GM12874 (cell line): ENCODE measurements around the gene MYO18A.

Experiments
- TF ChIP-seq, protein P1 (sequence below): IDR thresholded peaks from 2 replicates; pipeline ENCODE4 v1.5.1; 2011; ENCODE audit warnings: low read depth, mild to moderate bottlenecking, control low read depth, low read length, moderate library complexity; ENCODE audit not compliant: insufficient read depth

The MYO18A gene

DNA sequence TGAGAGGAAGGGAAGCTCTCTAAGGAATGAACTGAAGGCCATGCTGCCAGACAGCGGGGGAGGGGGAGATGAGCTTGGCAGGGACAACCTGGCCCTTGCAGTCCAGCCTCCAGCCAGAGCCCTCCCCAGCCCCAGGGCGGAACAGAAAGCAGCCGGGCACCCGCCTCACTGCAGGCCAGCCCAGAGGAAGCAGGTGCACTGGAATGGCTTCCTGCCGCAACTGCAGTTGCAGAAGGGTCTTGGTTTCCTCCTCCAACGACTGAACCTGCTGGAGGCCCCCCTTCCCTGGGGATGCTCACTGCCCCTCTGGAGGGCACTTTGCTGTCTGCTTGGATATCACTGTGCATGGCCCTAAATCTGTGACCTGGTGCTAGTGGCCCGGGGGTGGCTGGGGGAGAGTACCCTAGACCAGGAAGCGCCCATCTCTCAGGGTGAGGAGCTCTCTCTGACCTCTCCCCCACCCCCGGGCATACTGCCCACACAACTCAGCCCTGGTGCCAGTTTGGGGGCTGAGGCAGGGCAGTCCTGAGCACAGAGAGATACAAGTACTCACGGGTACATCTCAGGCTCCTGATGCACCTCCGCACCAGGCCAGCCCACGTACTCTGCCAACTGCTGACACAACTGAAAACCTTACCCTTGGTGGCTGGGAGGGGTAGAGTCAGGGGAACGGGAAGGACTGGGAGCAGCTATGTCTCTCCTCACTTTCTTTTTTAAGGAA is 41.1 kb downstream of the MYO18A start:
- TF ChIP-seq, protein P1, sequence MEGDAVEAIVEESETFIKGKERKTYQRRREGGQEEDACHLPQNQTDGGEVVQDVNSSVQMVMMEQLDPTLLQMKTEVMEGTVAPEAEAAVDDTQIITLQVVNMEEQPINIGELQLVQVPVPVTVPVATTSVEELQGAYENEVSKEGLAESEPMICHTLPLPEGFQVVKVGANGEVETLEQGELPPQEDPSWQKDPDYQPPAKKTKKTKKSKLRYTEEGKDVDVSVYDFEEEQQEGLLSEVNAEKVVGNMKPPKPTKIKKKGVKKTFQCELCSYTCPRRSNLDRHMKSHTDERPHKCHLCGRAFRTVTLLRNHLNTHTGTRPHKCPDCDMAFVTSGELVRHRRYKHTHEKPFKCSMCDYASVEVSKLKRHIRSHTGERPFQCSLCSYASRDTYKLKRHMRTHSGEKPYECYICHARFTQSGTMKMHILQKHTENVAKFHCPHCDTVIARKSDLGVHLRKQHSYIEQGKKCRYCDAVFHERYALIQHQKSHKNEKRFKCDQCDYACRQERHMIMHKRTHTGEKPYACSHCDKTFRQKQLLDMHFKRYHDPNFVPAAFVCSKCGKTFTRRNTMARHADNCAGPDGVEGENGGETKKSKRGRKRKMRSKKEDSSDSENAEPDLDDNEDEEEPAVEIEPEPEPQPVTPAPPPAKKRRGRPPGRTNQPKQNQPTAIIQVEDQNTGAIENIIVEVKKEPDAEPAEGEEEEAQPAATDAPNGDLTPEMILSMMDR, result no peak

DNA sequence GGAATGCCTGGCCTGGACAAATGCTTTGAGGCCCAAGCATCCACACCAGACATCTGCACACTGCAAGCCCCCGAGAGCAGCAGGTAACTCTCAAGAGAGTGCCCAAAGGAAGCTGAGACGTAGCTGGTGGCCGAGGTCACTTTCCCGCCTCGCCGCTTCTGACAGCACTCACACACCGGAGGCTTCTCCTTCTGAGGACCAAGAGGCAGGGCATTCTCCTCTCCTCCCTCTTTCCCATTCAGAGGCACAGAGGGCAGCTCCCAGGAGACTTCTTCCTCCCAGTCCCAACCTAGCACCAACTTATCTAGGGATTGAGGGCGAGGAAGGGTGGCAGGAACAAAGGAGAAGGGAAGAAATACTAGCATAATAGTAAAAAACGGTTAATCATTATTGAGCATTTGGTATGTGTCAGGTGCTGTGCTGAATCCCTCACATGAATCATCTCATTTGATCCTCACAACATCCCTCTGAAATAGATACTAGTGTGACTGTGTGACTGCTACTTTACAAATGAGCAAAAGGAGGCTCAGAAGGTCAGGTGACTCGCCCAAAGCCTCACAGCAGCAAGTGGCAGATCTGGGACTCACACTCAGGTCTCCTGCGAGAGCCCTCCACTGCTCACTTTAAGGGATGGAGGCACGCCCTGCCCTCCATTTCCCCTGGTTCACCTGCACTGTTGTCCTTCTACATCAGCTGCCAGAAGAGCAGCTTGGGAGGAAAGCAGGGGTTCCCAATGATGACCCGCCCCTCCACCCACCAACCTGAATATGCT is 41.8 kb downstream of the MYO18A start:
- TF ChIP-seq, protein P1, result no peak

DNA sequence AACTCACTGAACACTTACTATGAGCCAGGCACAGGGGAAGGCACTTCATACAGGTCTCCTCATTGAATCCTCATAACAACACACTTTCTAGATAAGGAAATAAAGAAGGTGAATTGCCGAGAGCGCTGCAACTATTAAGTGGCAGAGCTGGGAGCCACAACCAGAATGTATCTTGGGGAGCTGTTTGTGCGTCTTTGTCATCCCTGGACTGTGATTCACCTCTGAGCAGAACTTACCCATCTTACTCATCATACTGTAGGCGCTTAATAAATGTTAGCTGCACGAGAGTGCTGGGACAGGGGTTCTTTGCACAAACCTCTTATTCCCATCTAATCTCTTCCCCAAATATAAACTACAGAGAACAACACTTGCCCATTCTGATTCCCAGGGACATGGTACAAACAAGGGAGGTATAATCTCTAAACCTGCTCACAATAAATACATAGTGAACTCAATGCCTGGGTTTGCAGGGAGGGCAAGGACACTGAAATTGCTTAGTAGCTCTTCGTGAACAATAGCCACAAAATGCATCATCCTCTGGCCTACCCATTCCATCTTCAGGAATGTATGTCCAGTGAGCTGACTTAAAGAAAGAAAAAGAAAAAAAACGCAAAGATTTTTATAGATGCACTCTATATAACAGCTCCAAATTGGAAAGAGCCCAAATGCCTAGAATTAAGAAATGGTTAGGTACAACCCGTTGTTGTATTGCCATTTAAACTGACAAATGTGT is 43.0 kb downstream of the MYO18A start:
- TF ChIP-seq, protein P1, result no peak

DNA sequence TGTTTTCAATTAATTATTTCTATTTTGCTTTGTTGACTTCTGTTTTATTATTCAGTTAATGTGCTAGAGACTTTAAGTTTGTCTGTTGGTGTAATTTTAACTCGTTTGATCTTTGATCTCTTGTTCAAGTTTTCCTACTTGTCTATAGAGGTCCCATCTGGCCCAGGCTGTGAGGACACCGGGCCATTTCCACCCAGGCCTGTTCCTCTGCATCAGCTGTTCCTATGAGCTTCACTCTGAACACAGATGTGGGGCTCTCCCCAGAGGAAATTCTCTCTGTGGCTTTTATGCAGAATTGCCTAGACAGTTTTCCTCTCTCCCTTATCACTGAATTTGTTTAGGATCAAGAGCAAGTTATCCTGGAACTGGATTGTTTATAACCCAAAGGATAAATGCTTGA is 44.7 kb downstream of the MYO18A start:
- TF ChIP-seq, protein P1, result no peak

DNA sequence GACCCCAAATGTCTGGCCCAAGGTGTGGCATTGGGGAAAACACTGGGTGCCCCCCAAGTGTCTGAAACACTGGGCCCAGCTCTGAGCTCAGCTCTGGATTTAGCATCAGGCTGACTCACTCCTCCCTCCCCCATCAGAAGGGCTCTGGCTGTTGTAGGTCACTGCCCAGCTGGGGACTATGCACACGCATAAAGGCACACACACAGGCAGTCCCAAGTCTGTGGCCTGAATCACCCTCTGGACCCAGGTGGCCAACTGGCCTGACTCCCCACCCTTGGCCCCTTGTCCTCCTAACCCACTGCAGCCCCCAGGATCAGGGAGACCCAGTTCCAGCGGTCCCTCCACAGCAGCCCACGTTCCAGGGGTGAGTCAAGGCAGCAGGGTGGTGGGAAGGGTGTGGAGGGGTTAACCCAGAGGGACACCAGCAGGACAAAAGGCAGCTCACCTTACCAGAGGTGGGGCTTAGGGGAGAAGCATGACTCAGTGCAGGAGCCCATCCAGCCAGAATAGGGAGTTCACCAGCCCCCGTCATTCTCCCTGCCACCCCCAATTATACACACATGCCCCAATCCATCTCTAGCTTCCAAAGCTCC is 47.0 kb downstream of the MYO18A start:
- TF ChIP-seq, protein P1, result no peak

DNA sequence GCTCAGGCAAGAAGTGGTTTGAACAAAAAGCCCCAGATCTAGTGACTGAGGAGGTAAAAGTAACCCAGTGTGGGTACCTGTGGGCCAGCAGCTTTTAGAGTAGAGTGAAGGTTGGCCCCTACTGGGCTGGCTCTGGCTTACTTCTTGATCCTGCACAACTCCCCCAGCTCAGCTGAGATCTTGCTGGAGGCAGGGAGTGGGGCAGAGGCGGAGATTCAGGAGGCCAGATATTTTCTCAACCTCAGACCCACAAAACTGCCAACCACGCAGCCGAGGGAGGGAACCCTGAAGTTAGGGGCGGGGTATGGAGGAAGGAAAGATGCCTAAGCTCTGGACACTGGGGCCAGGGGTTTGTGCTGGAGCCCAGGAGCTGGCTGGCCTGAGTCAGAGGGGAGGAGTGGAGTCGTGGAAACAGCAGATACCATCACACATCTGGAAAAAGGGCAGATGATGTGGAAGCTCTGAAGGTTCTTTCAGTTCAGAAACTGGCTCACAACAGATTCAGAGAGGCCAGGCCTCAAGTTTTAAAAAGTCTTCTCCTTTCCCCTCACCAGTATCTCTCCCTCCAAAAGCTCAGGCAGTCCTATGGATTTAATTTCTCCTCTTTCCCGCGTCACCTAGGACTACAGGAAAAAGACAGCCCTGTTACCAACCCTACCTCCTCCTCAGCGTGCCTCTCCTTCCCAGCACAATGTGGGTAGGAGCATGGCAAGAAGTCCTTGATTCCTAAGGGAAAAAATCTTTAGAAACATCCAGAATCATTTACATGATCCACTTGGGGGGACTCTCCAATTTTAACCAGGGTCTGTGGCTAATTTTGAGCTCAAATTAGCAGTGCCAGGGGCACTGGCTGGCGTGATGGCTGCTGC is 48.1 kb downstream of the MYO18A start:
- TF ChIP-seq, protein P1, result no peak
